GM18909 (cell line): ENCODE results near the gene LYSMD1.
A peak's percentile ranks its signal among the peaks of the same experiment; 100 is the strongest.

Source experiments
- ATAC-seq: cut with Tn5 transposase; IDR thresholded peaks from one replicate; pipeline ENCODE4 v1.9.1; 2021; ENCODE audit warnings: mild to moderate bottlenecking; ENCODE audit not compliant: unreplicated experiment, poor library complexity

LYSMD1 gene

DNA sequence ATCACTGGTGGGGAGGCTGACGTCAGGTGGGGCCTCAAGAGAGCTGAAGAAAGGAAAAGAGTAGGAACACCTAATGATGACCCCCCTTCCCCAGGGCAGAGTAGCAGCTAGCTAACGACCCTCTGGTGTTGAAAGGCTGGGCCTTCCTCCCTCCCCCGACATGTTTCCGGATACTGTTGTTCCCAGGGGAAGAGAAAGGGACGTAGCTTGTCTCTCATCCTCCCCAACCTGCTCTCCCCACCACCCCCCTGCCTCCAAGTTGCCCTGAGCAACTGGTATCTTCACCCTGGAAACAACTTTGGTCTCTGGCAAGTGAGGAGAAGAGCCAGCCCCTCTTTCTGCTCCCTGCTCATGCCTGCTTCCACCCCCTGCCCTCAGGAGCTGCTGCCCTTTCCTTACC lies 21.7 kb downstream of the LYSMD1 start:
- ATAC-seq, result no peak

DNA sequence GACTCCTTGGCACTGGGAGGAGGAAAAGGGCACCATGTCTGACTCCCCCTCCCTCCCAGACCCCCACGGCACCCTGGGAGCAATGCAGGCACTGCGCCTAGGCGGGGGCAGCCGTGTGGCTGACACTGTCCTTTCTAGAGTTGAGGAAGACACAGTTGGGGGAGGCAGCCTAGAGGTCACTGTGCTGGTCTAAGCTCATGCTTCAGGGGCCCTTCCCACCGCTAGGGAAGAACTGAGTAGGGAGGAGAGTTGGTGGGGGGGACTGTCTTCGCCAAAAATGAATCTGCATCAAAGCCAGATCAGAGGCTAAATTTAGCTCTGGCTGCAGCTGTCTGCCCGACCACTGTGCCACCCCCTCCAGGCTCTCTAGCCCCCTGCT lies 22.7 kb downstream of the LYSMD1 start:
- no peak for ATAC-seq

DNA sequence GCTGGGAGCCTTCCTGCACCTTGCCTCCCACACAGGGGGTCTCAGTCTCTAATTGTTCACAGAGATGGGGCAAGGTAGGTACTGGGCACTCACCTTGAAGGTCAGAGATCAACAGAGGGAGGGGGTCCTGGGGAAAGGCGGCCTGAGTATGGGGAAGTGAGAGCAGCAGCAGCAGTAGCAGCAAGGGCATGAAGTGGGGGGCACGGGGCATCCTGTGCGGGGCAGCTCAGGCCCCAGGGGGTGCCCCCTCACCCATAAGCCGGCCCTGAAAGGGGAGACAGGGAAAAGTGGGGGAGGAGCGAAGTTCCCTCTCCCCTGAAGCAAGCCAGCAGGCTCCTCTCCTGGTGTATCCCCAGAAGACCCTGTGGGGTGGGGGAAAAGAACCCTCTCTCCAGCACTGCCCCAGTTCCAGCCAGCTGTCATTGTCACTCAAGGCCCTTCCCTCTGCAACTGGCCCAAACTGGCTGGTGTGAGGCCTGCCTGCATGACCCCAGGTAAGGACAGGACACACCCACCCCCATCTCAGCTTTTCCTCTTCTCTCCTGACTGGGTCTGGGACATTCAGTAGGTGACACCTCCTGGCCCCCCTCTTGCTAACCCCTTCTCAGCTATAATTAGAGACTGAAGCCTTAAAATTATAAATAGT lies 23.2 kb downstream of the LYSMD1 start:
- ATAC-seq, result no peak

DNA sequence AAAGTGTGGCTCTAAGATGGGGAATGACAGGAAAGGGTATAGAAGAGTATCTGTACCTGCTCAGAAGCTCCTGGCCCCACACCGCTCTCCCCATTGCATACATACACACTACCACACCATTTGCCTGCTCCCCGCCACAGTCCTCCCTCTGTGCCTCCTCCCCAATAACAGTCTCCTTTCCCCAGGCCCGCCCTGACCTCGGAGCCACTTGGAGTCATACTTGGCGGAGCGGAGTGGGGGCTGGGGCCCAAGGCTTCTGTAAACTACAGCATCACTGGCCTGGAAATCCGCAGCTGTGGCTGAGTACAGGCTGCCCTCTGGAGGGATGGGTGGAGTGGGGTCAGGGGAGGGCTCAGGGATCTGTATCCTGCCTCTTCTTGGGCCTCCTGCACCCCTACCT lies 27.9 kb downstream of the LYSMD1 start:
- no peak for ATAC-seq

DNA sequence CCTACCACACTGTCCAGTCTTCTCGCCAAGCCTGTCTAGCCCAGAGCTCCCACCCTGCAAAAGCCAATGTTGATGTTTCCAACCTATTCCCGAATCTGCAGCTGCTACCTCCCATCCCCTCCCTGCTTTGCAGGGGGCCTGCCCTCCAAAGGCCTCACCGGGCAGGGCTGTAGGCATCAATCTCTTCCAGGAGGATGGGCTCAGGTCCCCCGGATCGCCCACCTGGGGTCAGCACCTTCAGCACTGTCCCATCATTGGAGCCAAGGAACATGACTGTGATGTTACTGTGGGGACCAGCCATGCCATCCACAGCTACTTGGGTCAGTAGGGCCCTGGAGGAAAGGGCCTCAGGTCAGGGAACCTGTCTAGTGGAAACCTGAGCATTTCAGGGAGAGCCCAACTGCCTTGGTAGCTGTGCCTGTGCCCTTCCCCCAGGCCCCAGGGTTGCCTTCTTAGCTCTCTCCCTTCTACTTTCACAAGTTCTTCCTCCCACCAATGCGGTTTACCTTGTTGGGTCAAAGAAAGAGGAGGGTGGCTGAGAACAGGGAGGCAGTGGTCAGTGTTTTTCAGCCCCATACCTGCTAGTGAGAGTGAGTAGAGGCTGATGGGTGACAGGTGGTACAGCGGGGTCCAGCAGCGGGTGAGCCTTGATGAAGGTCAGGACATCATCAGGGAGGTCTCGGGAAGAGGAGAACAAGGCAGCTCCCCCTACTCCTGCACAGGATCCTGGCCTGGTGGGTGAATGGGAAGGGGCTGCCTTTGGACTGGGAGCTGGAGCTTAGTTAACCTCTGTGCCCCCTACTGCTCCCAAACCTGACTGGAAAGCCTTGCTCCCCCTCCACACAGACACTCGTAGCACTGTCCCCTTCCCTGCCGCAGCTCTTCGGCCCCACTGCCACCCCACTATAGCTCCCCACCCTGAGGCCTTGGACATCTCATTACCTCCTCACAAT lies 30.0 kb downstream of the LYSMD1 start:
- no peak for ATAC-seq

DNA sequence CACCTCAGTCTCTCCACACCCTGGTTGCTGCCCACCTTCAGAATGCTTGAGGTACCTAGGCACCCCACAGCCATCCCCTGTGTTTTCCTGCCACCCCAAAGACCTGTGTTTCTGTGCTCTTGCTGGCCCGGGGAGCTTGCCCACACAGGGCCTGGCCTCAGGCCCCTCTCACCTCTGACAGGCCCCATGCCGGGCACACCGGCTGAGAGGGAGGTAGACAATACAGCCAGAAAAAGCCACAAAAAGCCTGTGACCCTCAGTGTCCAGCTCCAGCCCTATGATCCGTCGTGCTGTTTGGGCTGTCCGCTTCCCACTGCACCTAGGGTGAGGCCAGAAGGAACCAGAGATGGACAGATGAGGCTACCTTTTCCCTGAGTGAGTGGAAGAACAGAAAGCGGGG lies 30.7 kb downstream of the LYSMD1 start:
- no peak for ATAC-seq

DNA sequence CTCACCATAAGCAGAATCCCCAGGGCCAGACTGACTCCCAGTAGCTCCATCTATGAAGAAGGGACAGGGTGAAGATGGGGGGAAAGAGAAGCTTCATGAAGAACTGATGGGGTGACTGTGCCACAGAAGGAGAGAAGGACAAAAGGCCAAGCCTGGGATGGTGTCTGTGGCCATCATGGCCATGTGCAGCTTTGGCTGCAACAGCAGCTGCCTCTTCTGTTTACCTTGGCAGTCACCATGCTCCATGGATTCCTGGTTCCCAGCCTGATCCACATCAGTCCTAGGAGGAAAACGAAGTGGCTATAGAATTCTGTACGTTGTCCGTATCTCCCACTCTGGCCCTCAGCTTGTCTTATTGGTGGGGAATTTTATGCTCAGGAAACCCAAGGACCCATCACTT lies 31.3 kb downstream of the LYSMD1 start:
- ATAC-seq, result no peak

DNA sequence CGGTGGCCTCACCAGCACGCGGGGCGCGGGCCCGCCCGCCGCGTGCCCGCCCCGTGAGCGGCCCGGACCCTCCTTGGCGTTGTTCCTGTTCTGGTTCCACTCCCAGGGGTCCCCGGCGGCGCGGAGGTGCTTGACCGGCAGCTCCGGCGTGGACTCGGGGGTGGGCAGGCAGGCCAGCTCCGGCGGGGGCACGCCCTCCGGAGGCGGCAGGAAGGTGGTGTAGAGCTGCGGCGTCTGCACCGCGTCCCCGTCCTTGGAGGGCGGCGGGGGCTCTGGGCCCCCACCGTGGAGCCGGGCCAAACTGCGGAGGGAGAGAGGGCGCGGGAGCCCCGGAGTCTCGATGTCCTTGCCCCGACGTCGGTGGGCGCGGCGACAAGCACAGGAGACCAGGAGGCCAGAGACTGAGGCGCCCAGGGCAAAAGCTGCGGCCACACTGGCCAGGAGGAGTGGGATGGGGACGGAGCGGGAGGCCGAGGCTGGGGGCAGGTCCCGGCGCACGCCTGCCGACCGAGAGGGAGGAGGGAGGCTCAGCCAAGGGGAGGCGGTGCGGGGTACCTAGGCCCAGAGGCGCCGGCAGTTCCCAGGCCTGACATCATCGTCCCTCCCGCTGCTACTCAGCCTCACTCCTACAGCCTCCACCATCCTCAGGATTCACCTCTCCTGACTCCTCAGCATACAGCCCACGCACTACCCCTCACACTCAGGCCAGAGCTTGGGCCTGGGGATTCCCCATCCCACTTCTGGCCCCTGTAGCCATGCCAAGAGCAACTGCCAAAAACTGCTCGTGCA lies 32.5 kb downstream of the LYSMD1 start:
- no peak for ATAC-seq

DNA sequence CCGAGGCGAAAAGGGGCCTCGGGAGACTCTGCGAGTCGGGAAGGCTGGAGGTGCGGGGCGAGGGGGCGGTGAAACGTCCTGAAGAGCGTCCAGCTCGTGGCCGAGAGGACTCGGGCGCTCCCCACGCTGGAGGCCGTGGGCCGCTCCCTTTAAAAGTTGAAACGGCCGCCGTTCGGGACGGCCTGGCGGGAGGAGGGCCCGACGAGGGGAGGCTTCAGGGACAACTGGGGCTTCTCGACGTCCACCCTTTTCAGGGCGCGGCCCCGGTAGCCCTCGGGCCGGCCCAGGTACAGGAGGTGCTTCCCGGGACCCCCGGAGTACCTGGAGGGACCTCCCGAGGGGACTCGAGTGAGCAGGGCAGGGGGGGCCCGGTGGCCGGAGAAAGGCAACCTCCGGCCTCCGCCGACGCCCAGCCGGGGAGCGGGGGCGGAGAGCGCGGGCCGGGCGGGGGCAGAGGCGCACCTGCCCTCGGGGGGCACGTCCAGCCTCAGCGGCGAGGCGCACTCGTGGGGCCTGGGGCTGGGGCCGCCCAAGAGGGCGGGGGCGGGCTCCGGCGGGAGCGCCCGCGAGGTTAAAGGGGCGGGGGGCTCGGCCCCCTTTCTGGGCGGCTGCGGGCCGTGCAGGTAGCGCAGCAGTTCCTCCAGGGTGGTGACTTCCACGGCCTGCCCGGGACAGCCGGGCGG lies 33.2 kb downstream of the LYSMD1 start:
- ATAC-seq, result no peak

DNA sequence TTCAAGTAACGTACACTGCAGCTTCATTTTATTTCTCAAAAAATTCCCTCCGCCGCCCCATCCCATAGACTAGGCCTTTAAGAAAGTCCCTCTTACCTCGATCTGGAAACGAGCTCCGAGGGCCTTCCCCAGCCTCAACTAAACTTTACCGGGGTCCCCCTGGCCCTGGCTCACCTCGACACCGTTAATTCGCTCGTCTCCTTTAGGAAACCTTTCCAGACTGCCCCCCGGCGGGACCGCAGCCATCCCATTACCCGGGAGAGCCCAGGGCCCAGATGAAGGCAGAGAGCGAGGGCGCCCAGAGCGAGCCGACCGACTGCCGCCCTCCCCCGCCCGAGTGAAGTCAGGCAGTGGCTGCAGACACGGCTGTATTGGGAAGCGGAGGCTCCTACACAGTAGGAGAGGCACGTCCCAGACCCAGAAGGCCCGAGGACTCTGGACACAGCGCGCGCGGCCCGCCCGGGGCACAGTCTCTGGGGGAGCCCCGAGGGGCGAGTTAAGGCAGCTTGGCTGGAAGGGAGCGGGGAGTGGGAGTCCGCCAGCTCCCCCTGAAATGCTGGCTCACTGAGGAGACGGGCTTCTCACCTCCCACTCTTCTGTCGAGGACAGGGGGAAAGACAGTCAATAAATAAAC lies 33.9 kb downstream of the LYSMD1 start:
- no peak for ATAC-seq

DNA sequence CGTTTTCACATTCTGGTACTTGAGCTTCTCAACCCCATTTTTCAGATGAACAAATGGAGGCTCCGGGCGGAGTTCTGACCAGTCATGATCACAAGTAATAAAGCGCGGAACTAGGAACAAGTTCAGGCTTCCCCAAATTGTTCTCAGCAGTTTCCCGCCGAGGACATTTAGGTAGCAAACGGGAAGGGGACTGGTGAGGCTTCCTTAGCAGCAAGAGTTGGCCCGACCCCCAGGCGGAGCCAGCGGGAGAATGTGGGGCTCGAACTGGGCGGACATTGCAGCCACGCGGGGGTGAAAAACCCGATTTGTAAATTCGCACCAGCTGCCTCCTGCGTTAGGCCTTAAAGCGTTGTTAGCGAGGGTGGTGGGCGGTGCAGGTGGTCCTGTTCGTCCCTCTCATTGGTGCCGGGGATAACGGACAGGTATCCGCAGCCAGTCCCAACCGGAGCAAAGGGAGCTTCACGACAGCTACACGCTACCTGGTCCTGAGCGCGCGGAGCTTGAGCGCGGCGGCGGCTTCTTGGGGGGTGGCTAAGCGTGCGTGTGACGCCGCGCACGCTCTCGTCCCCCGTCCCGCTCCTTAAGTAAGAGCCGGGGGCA lies 34.6 kb downstream of the LYSMD1 start:
- ATAC-seq, result peak; percentile 86

DNA sequence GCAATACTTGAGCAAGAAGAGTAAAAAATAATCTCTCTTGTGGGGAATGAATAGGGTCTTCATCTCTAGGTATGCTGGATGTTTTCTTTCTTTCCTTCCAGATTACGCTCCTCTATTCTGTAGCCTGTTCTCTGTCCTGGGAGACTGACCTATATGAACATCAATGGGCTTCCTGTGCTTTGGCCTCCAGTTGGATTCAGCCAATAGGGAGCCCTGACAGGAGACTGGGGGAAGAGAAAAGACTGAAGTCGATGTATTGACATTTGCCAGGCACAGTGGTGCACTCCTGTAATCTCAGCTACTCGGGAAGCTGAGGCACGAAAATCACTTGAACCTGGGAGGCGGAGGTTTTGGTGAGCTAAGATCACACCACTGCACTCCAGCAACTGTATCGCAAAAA lies 36.9 kb downstream of the LYSMD1 start:
- ATAC-seq, result no peak

DNA sequence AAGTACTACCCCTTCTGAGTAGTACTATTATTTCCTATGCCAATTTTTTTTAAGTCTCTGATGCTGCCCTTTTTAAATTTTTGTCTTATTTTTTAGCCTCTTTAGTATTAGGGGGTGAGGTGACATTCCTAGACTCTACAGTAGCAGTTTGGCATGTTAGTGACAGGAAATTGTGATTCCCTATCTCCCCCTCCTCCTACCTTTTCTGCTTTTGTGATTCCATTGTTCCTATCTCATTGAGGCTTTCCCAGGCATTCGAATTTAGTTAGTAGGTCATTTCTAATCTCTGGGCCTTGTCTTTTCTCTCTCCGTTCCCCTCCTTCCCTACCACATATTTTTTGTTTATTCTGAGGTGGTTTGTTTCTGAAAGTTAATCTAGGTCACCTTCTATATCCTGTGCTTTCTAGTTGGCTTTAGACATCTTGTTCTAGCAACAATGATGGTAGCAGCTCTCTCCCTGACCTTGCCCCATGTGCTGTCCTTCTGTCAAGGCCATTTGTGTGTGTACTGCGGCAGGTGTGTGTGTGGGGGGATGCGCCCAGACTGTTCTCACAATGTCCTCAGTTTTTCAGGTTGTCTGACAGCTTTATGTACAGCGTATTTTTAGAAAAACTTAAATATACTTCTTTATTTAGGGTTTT lies 40.8 kb downstream of the LYSMD1 start:
- no peak for ATAC-seq

DNA sequence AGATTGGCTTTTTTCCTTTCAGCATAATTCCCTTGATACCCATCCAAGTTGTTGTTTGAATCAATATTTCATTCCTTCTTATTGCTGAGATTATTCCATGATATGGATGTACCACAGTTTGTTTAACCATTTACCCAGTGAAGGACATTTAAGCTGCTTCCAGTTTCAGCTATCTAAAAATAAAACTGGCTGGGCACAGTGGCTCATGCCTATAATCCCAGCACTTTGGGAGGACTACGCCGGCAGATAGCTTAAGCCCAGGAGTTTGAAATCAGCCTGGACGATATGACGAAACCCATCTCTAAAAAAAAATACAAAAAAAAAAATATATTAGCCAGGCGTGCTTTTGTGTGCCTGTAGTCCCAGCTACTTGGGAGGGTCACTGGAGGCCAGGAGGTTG lies 51.8 kb downstream of the LYSMD1 start:
- no peak for ATAC-seq
